Erythroblast (primary cell): ENCODE data around the gene TBC1D1.

ENCODE experiments used
- GATA1 ChIP-seq: IDR thresholded peaks from 2 replicates; pipeline ENCODE4 v1.6.1; 2011; ENCODE audit warnings: low read depth, mild to moderate bottlenecking, control low read depth, low read length, moderate library complexity
- POLR2A ChIP-seq: IDR thresholded peaks from 2 replicates; pipeline ENCODE4 v1.6.1; 2011; ENCODE audit warnings: mild to moderate bottlenecking, low read length

DNA sequence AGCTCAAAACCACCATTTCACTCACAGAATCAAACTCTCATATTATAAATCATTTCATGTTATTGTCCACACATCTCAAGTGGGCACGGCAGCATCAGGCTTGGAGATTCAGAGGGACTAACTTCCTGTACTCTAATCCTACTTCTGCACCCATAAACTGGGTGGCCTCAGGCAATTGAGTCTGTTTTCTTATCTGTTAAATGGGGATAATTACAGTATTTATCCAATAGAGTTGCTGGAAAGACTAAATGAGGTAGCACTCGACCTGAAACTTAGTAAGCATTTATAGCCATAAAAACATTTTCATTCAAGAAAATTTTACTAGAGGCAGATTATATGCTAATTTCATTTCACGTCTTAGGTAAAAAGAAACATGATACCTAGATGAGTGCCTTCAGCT lies 13.0 kb downstream of the TBC1D1 start:
- TF ChIP-seq POLR2A (no peak), GATA1 (no peak)
